Inflammatory macrophage treated with lipopolysaccharide for 4 hours (primary cell): ENCODE data around the gene CDK2.
"Not testable (repeated sequence)": the region's sequence is repeated elsewhere in the genome, so short reads cannot be mapped to it uniquely, and the experiment has no call there.

Experiments used
- DNase-seq: peaks from one replicate; pipeline ENCODE4 v3.0.0-alpha.2; 2020

The CDK2 gene

GRCh38 chr12:55938826-55939501, 27.7 kb upstream of the CDK2 start:
- no peak for DNase-seq

- peak; percentile 79 for DNase-seq
Measured at GRCh38 chr12:55940065-55940732, 26.4 kb upstream of the CDK2 start.

- no peak for DNase-seq
Measured at GRCh38 chr12:55942055-55942454, 24.6 kb upstream of the CDK2 start.

GRCh38 chr12:55942577-55943136, 24.0 kb upstream of the CDK2 start:
- DNase-seq: no peak

- DNase-seq: no peak
Measured at GRCh38 chr12:55946553-55946952, 20.1 kb upstream of the CDK2 start.

GRCh38 chr12:55955344-55955743, 11.3 kb upstream of the CDK2 start:
- DNase-seq: no peak

GRCh38 chr12:55955800-55956508, 10.7 kb upstream of the CDK2 start:
- DNase-seq: no peak

- no peak for DNase-seq
Measured at GRCh38 chr12:55957106-55957859, 9.3 kb upstream of the CDK2 start.

- DNase-seq: no peak
Measured at GRCh38 chr12:55963760-55964159, 2.9 kb upstream of the CDK2 start.

- no peak for DNase-seq
Measured at GRCh38 chr12:55965240-55965639, 1.4 kb upstream of the CDK2 start.

- DNase-seq: peak; percentile 19
Measured at GRCh38 chr12:55965941-55966407, 656 bp upstream of the CDK2 start, which contains the start of gene PMEL. Gene PMEL, minus strand, starts transcription at chr12:55966042. Its CDS starts 31 bp downstream, at chr12:55966011.

GRCh38 chr12:55969356-55969755, 2.7 kb downstream of the CDK2 start:
- no peak for DNase-seq

GRCh38 chr12:55970775-55971174, 4.1 kb downstream of the CDK2 start:
- DNase-seq: peak; percentile 25

- DNase-seq: no peak
Measured at GRCh38 chr12:55972042-55972441, 5.4 kb downstream of the CDK2 start.

GRCh38 chr12:55972456-55972855, 5.8 kb downstream of the CDK2 start:
- DNase-seq: no peak

GRCh38 chr12:55972911-55973598, 6.4 kb downstream of the CDK2 start:
- DNase-seq: no peak

- DNase-seq: peak; percentile 100
Measured at GRCh38 chr12:55973599-55974307, 7.1 kb downstream of the CDK2 start, which contains the start of gene RAB5B. Gene RAB5B, plus strand, starts transcription at chr12:55974078. Its CDS starts 12,883 bp downstream, at chr12:55986961.

GRCh38 chr12:55974308-55974730, 7.7 kb downstream of the CDK2 start:
- peak; percentile 61 for DNase-seq

- DNase-seq: no peak
Measured at GRCh38 chr12:55978393-55978792, 11.8 kb downstream of the CDK2 start.

- DNase-seq: no peak
Measured at GRCh38 chr12:55979069-55979468, 12.4 kb downstream of the CDK2 start.

- not testable (repeated sequence) for DNase-seq
Measured at GRCh38 chr12:55981882-55982281, 15.3 kb downstream of the CDK2 start.
